Measurements from ENCODE around the gene DOCK2.
A peak's percentile ranks its signal among the peaks of the same experiment; 100 is the strongest.

Gene DOCK2

DNA sequence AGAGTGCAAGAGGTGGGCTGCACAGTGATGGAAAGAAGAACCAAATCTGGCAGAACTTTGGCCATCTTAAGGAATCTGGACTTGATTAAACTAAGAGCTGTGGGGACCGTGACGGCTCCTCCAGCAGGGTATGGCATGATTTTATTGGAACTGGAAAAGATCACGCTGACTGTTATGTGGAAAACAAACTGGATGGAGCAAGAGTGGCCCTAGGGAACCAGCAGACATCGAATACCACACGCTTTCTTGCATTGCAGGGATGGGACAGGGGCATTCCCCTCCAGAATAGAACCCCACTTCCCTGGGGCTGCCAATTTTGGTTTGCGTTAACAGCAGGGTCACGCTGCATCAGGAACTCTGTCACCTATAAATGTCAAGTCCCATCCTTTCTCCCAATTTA lies 304.5 kb downstream of the DOCK2 start:
- H3K4me2 ChIP-seq (ENCODE audit: insufficient read depth, low read length, poor library complexity, severe bottlenecking): no peak overlapping the region
- no peak overlapping the region for H3K9ac ChIP-seq (ENCODE audit: low read depth, low read length, poor library complexity)
- no peak overlapping the region for H2AFZ ChIP-seq (ENCODE audit: low read length)
- no peaks in the 10 kb centered on the region for H3K9me3 ChIP-seq (replicated peaks in 1 of 2; ENCODE audit: control insufficient read depth in 2 of 2, insufficient read depth in 1 of 2, low read depth in 1 of 2, low read length in 2 of 2)
- no peak overlapping the region for H3K14ac ChIP-seq (ENCODE audit: low read length)
- no peak overlapping the region for H2BK12ac ChIP-seq (ENCODE audit: low read length)
- H2BK15ac ChIP-seq (ENCODE audit: low read length): no peak overlapping the region
- no peak overlapping the region for H3K18ac ChIP-seq (ENCODE audit: low read length)
- DNase-seq (ENCODE audit: low spot score): no peak
- H3K4ac ChIP-seq (ENCODE audit: low read length): no peak overlapping the region
- H4K8ac ChIP-seq (ENCODE audit: low read depth, low read length): no peak overlapping the region
- no CpG with 5 or more reads among the region's 7 CpGs for WGBS, 2 donors (ENCODE audit: extremely low coverage in 2 of 2, insufficient read length in 2 of 2, insufficient replicate concordance in 1 of 2)
- H4K91ac ChIP-seq (ENCODE audit: low read depth, low read length, poor library complexity): no peak overlapping the region
- H2BK5ac ChIP-seq (ENCODE audit: low read length): no peak overlapping the region
- peaks cover 6 to 12% of the 10 kb centered on the region in 2 donors for H3K4me1 ChIP-seq (ENCODE audit: control insufficient read depth in 2 of 2, insufficient read depth in 1 of 2, low read depth in 1 of 2, low read length in 2 of 2)
- no peak overlapping the region for H2BK120ac ChIP-seq (ENCODE audit: low read depth, low read length)
- no peaks in the 10 kb centered on the region for H3K36me3 ChIP-seq (replicated peaks in 1 of 2; ENCODE audit: control insufficient read depth in 2 of 2, insufficient read depth in 2 of 2, low read length in 2 of 2)
- no peak overlapping the region for H3K23ac ChIP-seq (ENCODE audit: low read depth, low read length, poor library complexity)
- no peak overlapping the region for H3K27ac ChIP-seq (replicated peaks; ENCODE audit: low read length)
- no peaks in the 10 kb centered on the region for H3K27me3 ChIP-seq (ENCODE audit: control insufficient read depth in 3 of 3, insufficient read depth in 3 of 3, low read depth in 1 of 3, low read length in 3 of 3)
- H3K4me3 ChIP-seq (ENCODE audit: low read length in 2 of 2): no peak overlapping the region
- H2AK5ac ChIP-seq (ENCODE audit: low read depth, low read length): no peak overlapping the region
- H3K79me1 ChIP-seq (ENCODE audit: low read depth, low read length): no peaks in the 10 kb centered on the region

DNA sequence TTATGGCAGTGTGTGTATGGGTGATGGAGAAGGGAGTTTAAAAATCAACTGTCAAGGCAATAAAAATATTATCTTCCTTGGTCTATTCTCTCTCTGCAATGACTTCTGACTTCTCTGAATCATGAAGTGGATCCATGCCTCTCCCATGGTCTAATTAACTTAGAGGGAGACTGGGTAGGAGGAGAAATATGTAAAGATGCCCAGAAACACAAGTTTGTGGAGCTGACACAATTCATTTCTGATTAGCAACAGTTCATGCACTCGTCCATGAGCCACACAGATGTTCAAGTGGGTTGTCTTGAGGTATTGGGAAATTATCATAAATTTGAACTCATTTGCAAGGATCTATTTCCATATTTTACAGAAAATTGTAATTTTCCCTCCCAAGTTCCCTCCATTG lies 305.1 kb downstream of the DOCK2 start:
- no peak overlapping the region for H2AK5ac ChIP-seq (ENCODE audit: low read depth, low read length)

GRCh38 chr5:169943026-169943425 lies 306.0 kb downstream of the DOCK2 start:
- H2BK12ac ChIP-seq (ENCODE audit: low read length): no peak overlapping the region
- H3K4ac ChIP-seq (ENCODE audit: low read length): no peak overlapping the region
- no peak overlapping the region for H3K9ac ChIP-seq (ENCODE audit: low read depth, low read length, poor library complexity)
- no peak overlapping the region for H4K91ac ChIP-seq (ENCODE audit: low read depth, low read length, poor library complexity)
- H2BK120ac ChIP-seq (ENCODE audit: low read depth, low read length): no peak overlapping the region
- no peak overlapping the region for H3K4me2 ChIP-seq (ENCODE audit: insufficient read depth, low read length, poor library complexity, severe bottlenecking)
- DNase-seq (ENCODE audit: low spot score): no peak
- H3K27me3 ChIP-seq (ENCODE audit: control insufficient read depth in 3 of 3, insufficient read depth in 3 of 3, low read depth in 1 of 3, low read length in 3 of 3): no peaks in the 10 kb centered on the region
- H2AK5ac ChIP-seq (ENCODE audit: low read depth, low read length): no peak overlapping the region
- no peaks in the 10 kb centered on the region for H3K36me3 ChIP-seq (replicated peaks in 1 of 2; ENCODE audit: control insufficient read depth in 2 of 2, insufficient read depth in 2 of 2, low read length in 2 of 2)
- H4K8ac ChIP-seq (ENCODE audit: low read depth, low read length): no peak overlapping the region
- H3K79me1 ChIP-seq (ENCODE audit: low read depth, low read length): no peaks in the 10 kb centered on the region
- no peaks in the 10 kb centered on the region for H3K9me3 ChIP-seq (replicated peaks in 1 of 2; ENCODE audit: control insufficient read depth in 2 of 2, insufficient read depth in 1 of 2, low read depth in 1 of 2, low read length in 2 of 2)
- no peak overlapping the region for H3K14ac ChIP-seq (ENCODE audit: low read length)
- H3K23ac ChIP-seq (ENCODE audit: low read depth, low read length, poor library complexity): no peak overlapping the region
- no peak overlapping the region for H3K27ac ChIP-seq (replicated peaks; ENCODE audit: low read length)
- H2BK5ac ChIP-seq (ENCODE audit: low read length): no peak overlapping the region
- no peak overlapping the region for H3K4me3 ChIP-seq (ENCODE audit: low read length in 2 of 2)
- H3K4me1 ChIP-seq (ENCODE audit: control insufficient read depth in 2 of 2, insufficient read depth in 1 of 2, low read depth in 1 of 2, low read length in 2 of 2): peaks cover 6 to 13% of the 10 kb centered on the region in 2 donors
- no peak overlapping the region for H3K18ac ChIP-seq (ENCODE audit: low read length)
- H2AFZ ChIP-seq (ENCODE audit: low read length): no peak overlapping the region
- no peak overlapping the region for H2BK15ac ChIP-seq (ENCODE audit: low read length)
- no CpG with 5 or more reads among the region's 4 CpGs for WGBS, 2 donors (ENCODE audit: extremely low coverage in 2 of 2, insufficient read length in 2 of 2, insufficient replicate concordance in 1 of 2)

More for the DNA sequence above, 305.1 kb downstream of the DOCK2 start:
- H3K79me1 ChIP-seq (ENCODE audit: low read depth, low read length): no peaks in the 10 kb centered on the region
- no peak overlapping the region for H3K4me2 ChIP-seq (ENCODE audit: insufficient read depth, low read length, poor library complexity, severe bottlenecking)
- no peak overlapping the region for H3K18ac ChIP-seq (ENCODE audit: low read length)
- H2BK5ac ChIP-seq (ENCODE audit: low read length): no peak overlapping the region
- H3K14ac ChIP-seq (ENCODE audit: low read length): no peak overlapping the region
- H4K91ac ChIP-seq (ENCODE audit: low read depth, low read length, poor library complexity): no peak overlapping the region
- no peaks in the 10 kb centered on the region for H3K9me3 ChIP-seq (replicated peaks in 1 of 2; ENCODE audit: control insufficient read depth in 2 of 2, insufficient read depth in 1 of 2, low read depth in 1 of 2, low read length in 2 of 2)
- WGBS, 2 donors (ENCODE audit: extremely low coverage in 2 of 2, insufficient read length in 2 of 2, insufficient replicate concordance in 1 of 2): no CpG with 5 or more reads among the region's 1 CpG
- no peaks in the 10 kb centered on the region for H3K27me3 ChIP-seq (ENCODE audit: control insufficient read depth in 3 of 3, insufficient read depth in 3 of 3, low read depth in 1 of 3, low read length in 3 of 3)
- no peak overlapping the region for H3K9ac ChIP-seq (ENCODE audit: low read depth, low read length, poor library complexity)
- H3K4ac ChIP-seq (ENCODE audit: low read length): no peak overlapping the region
- no peak overlapping the region for H2BK12ac ChIP-seq (ENCODE audit: low read length)
- H2AFZ ChIP-seq (ENCODE audit: low read length): no peak overlapping the region
- H4K8ac ChIP-seq (ENCODE audit: low read depth, low read length): no peak overlapping the region
- no peak overlapping the region for H3K27ac ChIP-seq (replicated peaks; ENCODE audit: low read length)
- no peak overlapping the region for H2BK120ac ChIP-seq (ENCODE audit: low read depth, low read length)
- no peak overlapping the region for H3K4me3 ChIP-seq (ENCODE audit: low read length in 2 of 2)
- no peak for DNase-seq (ENCODE audit: low spot score)
- no peak overlapping the region for H2BK15ac ChIP-seq (ENCODE audit: low read length)
- no peaks in the 10 kb centered on the region for H3K36me3 ChIP-seq (replicated peaks in 1 of 2; ENCODE audit: control insufficient read depth in 2 of 2, insufficient read depth in 2 of 2, low read length in 2 of 2)
- H3K4me1 ChIP-seq (ENCODE audit: control insufficient read depth in 2 of 2, insufficient read depth in 1 of 2, low read depth in 1 of 2, low read length in 2 of 2): peaks cover 6 to 13% of the 10 kb centered on the region in 2 donors
- H3K23ac ChIP-seq (ENCODE audit: low read depth, low read length, poor library complexity): no peak overlapping the region

GRCh38 chr5:169944115-169944514 lies 307.0 kb downstream of the DOCK2 start:
- no peak overlapping the region for H3K14ac ChIP-seq (ENCODE audit: low read length)
- H3K79me1 ChIP-seq (ENCODE audit: low read depth, low read length): no peaks in the 10 kb centered on the region
- no peak for DNase-seq (ENCODE audit: low spot score)
- no CpG with 5 or more reads among the region's 6 CpGs for WGBS, 2 donors (ENCODE audit: extremely low coverage in 2 of 2, insufficient read length in 2 of 2, insufficient replicate concordance in 1 of 2)
- H3K27me3 ChIP-seq (ENCODE audit: control insufficient read depth in 3 of 3, insufficient read depth in 3 of 3, low read depth in 1 of 3, low read length in 3 of 3): no peaks in the 10 kb centered on the region
- H3K23ac ChIP-seq (ENCODE audit: low read depth, low read length, poor library complexity): no peak overlapping the region
- no peak overlapping the region for H2BK15ac ChIP-seq (ENCODE audit: low read length)
- no peak overlapping the region for H2BK120ac ChIP-seq (ENCODE audit: low read depth, low read length)
- no peak overlapping the region for H3K4me3 ChIP-seq (ENCODE audit: low read length in 2 of 2)
- H3K36me3 ChIP-seq (replicated peaks in 1 of 2; ENCODE audit: control insufficient read depth in 2 of 2, insufficient read depth in 2 of 2, low read length in 2 of 2): no peaks in the 10 kb centered on the region
- no peak overlapping the region for H2AFZ ChIP-seq (ENCODE audit: low read length)
- H4K8ac ChIP-seq (ENCODE audit: low read depth, low read length): no peak overlapping the region
- H3K27ac ChIP-seq (replicated peaks; ENCODE audit: low read length): no peak overlapping the region
- H3K18ac ChIP-seq (ENCODE audit: low read length): peak overlapping the region; percentile 5
- H4K91ac ChIP-seq (ENCODE audit: low read depth, low read length, poor library complexity): no peak overlapping the region
- H3K9me3 ChIP-seq (replicated peaks in 1 of 2; ENCODE audit: control insufficient read depth in 2 of 2, insufficient read depth in 1 of 2, low read depth in 1 of 2, low read length in 2 of 2): no peaks in the 10 kb centered on the region
- H3K4me2 ChIP-seq (ENCODE audit: insufficient read depth, low read length, poor library complexity, severe bottlenecking): no peak overlapping the region
- no peak overlapping the region for H2BK12ac ChIP-seq (ENCODE audit: low read length)
- H2AK5ac ChIP-seq (ENCODE audit: low read depth, low read length): peak overlapping the region; percentile 14
- H3K9ac ChIP-seq (ENCODE audit: low read depth, low read length, poor library complexity): no peak overlapping the region
- H3K4me1 ChIP-seq (ENCODE audit: control insufficient read depth in 2 of 2, insufficient read depth in 1 of 2, low read depth in 1 of 2, low read length in 2 of 2): peaks cover 6 to 13% of the 10 kb centered on the region in 2 donors
- no peak overlapping the region for H3K4ac ChIP-seq (ENCODE audit: low read length)
- H2BK5ac ChIP-seq (ENCODE audit: low read length): no peak overlapping the region

Data from neuronal stem cell (in vitro differentiated cells).